GM18511 (cell line): Measurements from ENCODE around the gene KIF23.

Experiments used
- ATAC-seq: cut with Tn5 transposase; IDR thresholded peaks from one replicate; pipeline ENCODE4 v1.9.1; 2021; ENCODE audit warnings: mild to moderate bottlenecking, moderate library complexity; ENCODE audit not compliant: unreplicated experiment

The KIF23 gene

GRCh38 chr15:69394556-69395282 is 19.4 kb upstream of the KIF23 start:
- ATAC-seq = peak; percentile 48

GRCh38 chr15:69395460-69395859 is 18.7 kb upstream of the KIF23 start:
- ATAC-seq = no peak

GRCh38 chr15:69395991-69396390 is 18.2 kb upstream of the KIF23 start:
- ATAC-seq = no peak

GRCh38 chr15:69398491-69398891 is 15.7 kb upstream of the KIF23 start:
- ATAC-seq = no peak

- no peak for ATAC-seq
These were observed 13.3 kb upstream of the KIF23 start for GRCh38 chr15:69400850-69401249.

GRCh38 chr15:69402816-69403215 is 11.3 kb upstream of the KIF23 start:
- ATAC-seq = no peak

- no peak for ATAC-seq
These were observed 10.6 kb upstream of the KIF23 start for GRCh38 chr15:69403594-69403993.

- no peak for ATAC-seq
These were observed 9.0 kb upstream of the KIF23 start for GRCh38 chr15:69405110-69405509.

- no peak for ATAC-seq
These were observed 6.3 kb upstream of the KIF23 start for GRCh38 chr15:69407719-69408400.

- ATAC-seq = no peak
These were observed 5.3 kb upstream of the KIF23 start for GRCh38 chr15:69408841-69409240.

- ATAC-seq = no peak
These were observed 3.8 kb upstream of the KIF23 start for GRCh38 chr15:69410248-69410874.

- no peak for ATAC-seq
These were observed 1.9 kb upstream of the KIF23 start for GRCh38 chr15:69412274-69412673.

- ATAC-seq = no peak
These were observed 1.4 kb upstream of the KIF23 start for GRCh38 chr15:69412701-69413100.

GRCh38 chr15:69414701-69415167 is 585 bp downstream of the KIF23 start:
- ATAC-seq = peak; percentile 56

GRCh38 chr15:69415381-69415780 is 1.2 kb downstream of the KIF23 start:
- no peak for ATAC-seq

- ATAC-seq = no peak
These were observed 3.4 kb downstream of the KIF23 start for GRCh38 chr15:69417581-69417980.

GRCh38 chr15:69421498-69421897 is 7.3 kb downstream of the KIF23 start:
- no peak for ATAC-seq

- no peak for ATAC-seq
These were observed 8.3 kb downstream of the KIF23 start for GRCh38 chr15:69422336-69422895.

- ATAC-seq = no peak
These were observed 9.9 kb downstream of the KIF23 start for GRCh38 chr15:69424001-69424400.

GRCh38 chr15:69424748-69425413 is 10.7 kb downstream of the KIF23 start:
- ATAC-seq = no peak

- ATAC-seq = no peak
These were observed 19.7 kb downstream of the KIF23 start for GRCh38 chr15:69433831-69434230.
